Parietal lobe (tissue), 1 donor: ENCODE results near the gene ALPK1. TPM values are rescaled to one million over a fixed set of nuclear protein-coding genes. Genes with fewer than 3 reads are reported as not detected.

Experiments used
- total RNA-seq: library from RNA; depleted of rRNA; stranded (reverse); fragments of >200 nt; gene quantifications from one replicate; pipeline ENCODE4 v1.2.3, GENCODE V29; 2014

ALPK1 gene
- total RNA-seq, result 12.5 TPM

GRCh38 chr4:112296949-112297880, at the start of gene ALPK1:
Gene ALPK1 (plus strand): TSS chr4:112297369.

Other genes starting within 250 kb of the ALPK1 start
- 6.3 TPM for gene FAM241A, start 151.9 kb upstream of the ALPK1 start, total RNA-seq
- gene AP1AR, start 65.6 kb upstream of the ALPK1 start, total RNA-seq, result 75.1 TPM
- 5.3 TPM for gene TIFA, start 11.5 kb upstream of the ALPK1 start, total RNA-seq
- gene NEUROG2, start 218.8 kb downstream of the ALPK1 start, total RNA-seq, result 13.1 TPM